CD4-positive, alpha-beta memory T cell (primary cell): ENCODE measurements around the gene SMIM36. TPM values are rescaled to one million over a fixed set of nuclear protein-coding genes. Genes with fewer than 3 reads are reported as not detected.

Experiments used
- CTCF ChIA-PET: fragments of 350-600 bp; sonication (Branson Sonifier 250); formaldehyde crosslinking; loops from one replicate; lab custom pipeline; 2021; ENCODE audit warnings: inconsistent platforms; ENCODE audit not compliant: partially characterized antibody; lab: Charles Lee
- POLR2A ChIA-PET: fragments of 350-600 bp; sonication (Branson Sonifier 250); formaldehyde crosslinking; loops from one replicate; lab custom pipeline; 2021; ENCODE audit not compliant: partially characterized antibody; lab: Charles Lee
- DNase-seq, 5 donors: peaks; one replicate each; pipeline versions ENCODE4 v3.0.0 to v3.0.0-alpha.2; 2020 to 2022; ENCODE audit warnings: mixed read lengths in 1 of 5
- H3K27ac ChIP-seq: one replicate; pipeline ENCODE4 v1.7.0; 2013; ENCODE audit warnings: low read depth, low read length
- H3K27me3 ChIP-seq: 2 replicates; pipeline ENCODE4 v1.7.0; 2013; ENCODE audit warnings: mild to moderate bottlenecking, low read length, moderate library complexity; ENCODE audit not compliant: insufficient read depth
- H3K36me3 ChIP-seq: 2 replicates; pipeline ENCODE4 v1.7.0; 2013; ENCODE audit warnings: mild to moderate bottlenecking, low read length, moderate library complexity; ENCODE audit not compliant: insufficient read depth
- H3K4me1 ChIP-seq: 2 replicates; pipeline ENCODE4 v1.7.0; 2013; ENCODE audit warnings: mild to moderate bottlenecking, low read length, moderate library complexity; ENCODE audit not compliant: insufficient read depth
- H3K4me3 ChIP-seq, 2 donors: one replicate each; pipeline ENCODE4 v1.7.0; 2013; ENCODE audit warnings: low read length in 2 of 2, mild to moderate bottlenecking in 1 of 2
- H3K9me3 ChIP-seq, 2 donors: one replicate each; pipeline ENCODE4 v1.7.0; 2013; ENCODE audit warnings: low read length in 2 of 2, control low read depth in 1 of 2; ENCODE audit not compliant: control insufficient read depth in 1 of 2
- H3K27ac Mint-ChIP-seq, 7 donors: one replicate each; pipeline ENCODE4 v1.8.0; 2020 to 2021; ENCODE audit warnings: mixed read lengths in 7 of 7, mild to moderate bottlenecking in 6 of 7, inconsistent platforms in 3 of 7, moderate library complexity in 3 of 7
- H3K27me3 Mint-ChIP-seq, 2 donors: one replicate each; pipeline ENCODE4 v1.8.0; 2020 to 2021; ENCODE audit warnings: mixed read lengths in 2 of 2
- H3K36me3 Mint-ChIP-seq, 2 donors: one replicate each; pipeline ENCODE4 v1.8.0; 2020 to 2021; ENCODE audit warnings: mixed read lengths in 2 of 2, inconsistent platforms in 1 of 2, mild to moderate bottlenecking in 1 of 2
- H3K4me1 Mint-ChIP-seq, 4 donors: one replicate each; pipeline ENCODE4 v1.8.0; 2020 to 2021; ENCODE audit warnings: mixed read lengths in 4 of 4, mild to moderate bottlenecking in 1 of 4
- H3K4me3 Mint-ChIP-seq, 8 donors: one replicate each; pipeline ENCODE4 v1.8.0; 2020 to 2021; ENCODE audit warnings: mixed read lengths in 8 of 8, mild to moderate bottlenecking in 7 of 8, moderate library complexity in 6 of 8, inconsistent platforms in 3 of 8
- H3K9me3 Mint-ChIP-seq, 8 donors: one replicate each; pipeline ENCODE4 v1.8.0; 2020 to 2021; ENCODE audit warnings: mixed read lengths in 8 of 8, mild to moderate bottlenecking in 5 of 8, inconsistent platforms in 3 of 8, moderate library complexity in 1 of 8
- intact Hi-C: fragments of 100-400 bp; cut with micrococcal nuclease; formaldehyde crosslinking; loops from one replicate; pipeline ENCODE4 v1.15.1; 2023
- polyA plus RNA-seq, 2 donors: library from polyadenylated mRNA; unstranded; fragments of 300-500 nt; fragmentation: Illumina TruSeq; gene quantifications; one replicate each; pipeline ENCODE4 v1.2.3, GENCODE V29; 2021
- total RNA-seq, 2 experiments: library from RNA; stranded (reverse); gene quantifications; one replicate each; pipeline ENCODE4 v1.2.3, GENCODE V29; 2021

SMIM36 gene
- total and polyA plus RNA-seq, 4 experiments from 2014 or later = not detected

DNA sequence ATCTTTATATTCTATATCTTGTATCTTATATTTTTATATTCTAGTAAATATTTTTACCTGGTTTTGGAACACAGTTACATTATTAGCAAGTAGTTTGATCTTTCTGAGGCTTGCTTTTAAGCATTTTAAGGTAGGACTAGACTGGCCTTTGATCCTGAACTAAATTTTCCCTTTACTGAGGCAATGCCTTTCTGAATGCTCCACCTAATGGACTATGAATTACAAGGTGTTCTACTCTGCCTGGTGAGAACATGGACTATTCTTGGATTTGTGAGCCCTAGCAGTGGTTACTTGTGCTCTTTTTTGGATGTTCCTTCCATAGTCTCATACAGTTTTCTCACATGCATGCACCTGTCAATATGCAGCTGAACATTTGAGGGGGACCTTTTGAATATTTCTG, 32.5 kb upstream of the SMIM36 start:
- Mint-ChIP-seq H3K36me3 (no peaks in the 10 kb centered on the region), H3K4me3 (no peak overlapping the region), H3K9me3 (peaks cover 0 to 9% (median 2%) of the 10 kb centered on the region in 8 donors), H3K27me3 (peaks cover 12 to 24% of the 10 kb centered on the region in 2 donors), H3K4me1 (peaks cover 0 to 1% (median 0%) of the 10 kb centered on the region in 4 donors), H3K27ac (no peak overlapping the region)
- Histone ChIP-seq H3K36me3 (no peaks in the 10 kb centered on the region), H3K27ac (no peak overlapping the region), H3K9me3 (no peaks in the 10 kb centered on the region), H3K27me3 (no peaks in the 10 kb centered on the region), H3K4me1 (no peaks in the 10 kb centered on the region), H3K4me3 (no peak overlapping the region)
- intact Hi-C loops = no loop called here
- ChIA-PET CTCF (interaction anchor here (1.7 kb wide), 1 partner anchor 58 kb away, joined by 4 read pairs; no protein-coding TSS in a partner anchor), POLR2A (no interaction called here)
- no peak for DNase-seq

DNA sequence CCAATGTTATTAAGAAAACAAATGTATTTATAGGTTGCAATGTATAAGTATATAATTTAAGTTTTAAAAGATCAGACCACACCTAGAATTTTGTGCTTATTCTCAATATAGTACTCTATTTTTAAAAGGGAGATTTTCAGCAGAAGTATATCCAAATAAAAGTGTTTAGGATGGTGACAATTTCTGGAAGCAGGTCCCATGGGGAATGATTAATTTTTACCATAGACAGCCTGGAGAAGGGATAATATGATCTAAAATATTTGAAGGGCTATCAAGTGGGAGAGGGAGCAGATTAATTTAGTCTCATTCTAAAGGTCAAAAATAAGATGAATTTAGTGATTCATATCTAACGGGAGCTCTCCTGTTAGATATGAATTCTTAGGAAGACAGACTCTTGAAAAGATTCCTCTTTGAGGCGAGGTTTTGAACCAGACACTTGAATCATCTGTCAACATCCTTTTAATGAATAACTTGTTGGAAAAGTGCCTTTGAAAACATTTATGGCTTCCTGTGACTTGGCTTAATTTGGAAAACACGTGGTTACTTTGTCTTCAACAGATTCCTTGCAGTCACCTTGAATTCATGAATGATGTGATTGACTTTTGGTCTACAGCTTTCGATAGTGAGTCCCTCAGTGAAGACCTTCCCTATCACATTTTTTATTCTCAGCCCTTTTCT, 29.3 kb upstream of the SMIM36 start:
- POLR2A ChIA-PET = no interaction called here
- no peaks in the 10 kb centered on the region for H3K27me3 ChIP-seq
- Mint-ChIP-seq H3K36me3 (no peaks in the 10 kb centered on the region), H3K9me3 (peaks cover 0 to 9% (median 1%) of the 10 kb centered on the region in 8 donors), H3K27me3 (peaks cover 8 to 19% of the 10 kb centered on the region in 2 donors), H3K4me1 (no peaks in the 10 kb centered on the region), H3K4me3 (no peak overlapping the region), H3K27ac (no peak overlapping the region)
- CTCF ChIA-PET = interaction anchor here (1.2 kb wide), 1 partner anchor 27 kb away, joined by 3 read pairs; no protein-coding TSS in a partner anchor
- no peaks in the 10 kb centered on the region for H3K4me1 ChIP-seq
- intact Hi-C loops = no loop called here
- no peaks in the 10 kb centered on the region for H3K36me3 ChIP-seq
- no peak overlapping the region for H3K4me3 ChIP-seq
- H3K27ac ChIP-seq = no peak overlapping the region
- no peak for DNase-seq
- no peaks in the 10 kb centered on the region for H3K9me3 ChIP-seq

DNA sequence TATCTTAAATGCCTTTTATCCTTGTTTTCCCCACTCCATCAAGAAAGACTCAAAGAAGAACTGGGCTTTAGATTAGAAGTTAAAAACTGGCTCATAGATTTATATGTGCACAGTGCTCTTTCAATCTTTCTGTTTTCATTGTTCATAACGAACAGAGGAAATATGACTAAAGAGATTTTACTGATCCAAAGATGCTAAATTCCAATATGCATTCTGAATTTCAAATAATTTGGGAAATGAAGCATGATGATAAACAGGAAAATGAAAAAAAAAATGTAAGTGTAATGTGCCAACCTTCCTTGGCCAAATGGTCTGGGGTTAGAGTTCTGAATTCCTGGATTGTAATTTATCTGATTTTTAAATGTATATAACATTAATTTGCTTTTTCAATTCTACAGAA, 25.0 kb upstream of the SMIM36 start:
- Histone ChIP-seq H3K27me3 (no peaks in the 10 kb centered on the region), H3K4me3 (no peak overlapping the region), H3K27ac (no peak overlapping the region), H3K9me3 (no peaks in the 10 kb centered on the region), H3K4me1 (no peaks in the 10 kb centered on the region), H3K36me3 (no peaks in the 10 kb centered on the region)
- peaks cover 5 to 8% of the 10 kb centered on the region in 2 donors for H3K27me3 Mint-ChIP-seq
- H3K9me3 Mint-ChIP-seq = no peaks in the 10 kb centered on the region
- CTCF ChIA-PET = interaction anchor here (0.6 kb wide), 1 partner anchor 199 kb away, joined by 3 read pairs; no protein-coding TSS in a partner anchor
- DNase-seq = no peak
- no peaks in the 10 kb centered on the region for H3K4me1 Mint-ChIP-seq
- POLR2A ChIA-PET = no interaction called here
- intact Hi-C loops = no loop called here
- H3K27ac Mint-ChIP-seq = no peak overlapping the region
- no peak overlapping the region for H3K4me3 Mint-ChIP-seq
- H3K36me3 Mint-ChIP-seq = no peaks in the 10 kb centered on the region

DNA sequence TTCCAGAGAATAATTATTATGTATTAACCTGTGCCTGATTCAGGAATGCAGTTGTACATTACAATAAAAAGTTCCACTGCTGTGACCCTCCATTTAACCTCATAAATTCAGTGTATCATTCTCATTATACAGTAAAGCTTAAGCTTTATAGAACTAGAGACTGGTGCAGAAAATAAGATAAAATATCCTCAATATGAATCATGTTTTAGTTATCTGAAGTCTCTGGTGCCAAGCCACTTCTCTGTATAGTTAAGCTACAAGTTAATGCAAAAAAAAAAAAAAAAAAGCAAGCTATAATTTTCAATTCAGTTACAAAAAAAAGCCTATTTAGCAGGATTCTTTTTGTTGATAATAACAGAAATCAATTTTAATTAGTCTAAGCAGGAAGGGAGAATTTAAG, 22.4 kb upstream of the SMIM36 start:
- CTCF ChIA-PET = interaction anchor here (0.9 to 2.2 kb wide), 9 partner anchors 10 to 202 kb away, joined by 3 to 18 read pairs (median 5); no protein-coding TSS in a partner anchor
- H3K4me3 Mint-ChIP-seq = no peak overlapping the region
- no peaks in the 10 kb centered on the region for H3K4me1 ChIP-seq
- H3K4me3 ChIP-seq = no peak overlapping the region
- DNase-seq = no peak
- H3K27me3 ChIP-seq = no peaks in the 10 kb centered on the region
- H3K27ac ChIP-seq = no peak overlapping the region
- POLR2A ChIA-PET = no interaction called here
- peaks cover 2 to 4% of the 10 kb centered on the region in 2 donors for H3K27me3 Mint-ChIP-seq
- no peaks in the 10 kb centered on the region for H3K4me1 Mint-ChIP-seq
- H3K9me3 Mint-ChIP-seq = no peaks in the 10 kb centered on the region
- H3K27ac Mint-ChIP-seq = no peak overlapping the region
- H3K36me3 Mint-ChIP-seq = no peaks in the 10 kb centered on the region
- no peaks in the 10 kb centered on the region for H3K36me3 ChIP-seq
- H3K9me3 ChIP-seq = no peaks in the 10 kb centered on the region
- intact Hi-C loops = no loop called here

DNA sequence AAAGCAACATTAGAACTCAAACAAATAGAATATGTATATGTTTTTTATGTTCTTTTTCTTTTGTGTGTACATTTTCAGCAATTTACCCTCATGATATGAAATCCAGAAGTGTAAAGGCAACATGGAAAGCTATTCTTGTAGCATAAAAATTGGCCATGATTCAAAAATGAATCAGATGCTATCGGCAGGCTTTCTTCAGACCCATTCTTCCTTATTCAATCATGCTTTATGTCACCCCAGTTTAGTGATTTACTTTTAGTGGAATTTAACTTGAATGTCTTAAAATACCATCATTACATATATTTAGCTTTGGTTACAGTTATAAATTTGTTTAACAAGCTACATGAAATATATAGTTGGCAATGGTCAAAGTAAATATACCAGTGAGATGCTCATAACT, 21.4 kb upstream of the SMIM36 start:
- Histone ChIP-seq H3K4me3 (no peak overlapping the region), H3K27me3 (no peaks in the 10 kb centered on the region), H3K4me1 (no peaks in the 10 kb centered on the region), H3K9me3 (no peaks in the 10 kb centered on the region), H3K27ac (no peak overlapping the region), H3K36me3 (no peaks in the 10 kb centered on the region)
- Mint-ChIP-seq H3K9me3 (no peaks in the 10 kb centered on the region), H3K36me3 (no peaks in the 10 kb centered on the region), H3K27me3 (peaks cover 2% of the 10 kb centered on the region in 2 donors), H3K4me3 (no peak overlapping the region), H3K27ac (no peak overlapping the region), H3K4me1 (no peaks in the 10 kb centered on the region)
- CTCF ChIA-PET = interaction anchor here (1.2 to 2.2 kb wide), 10 partner anchors 9 to 202 kb away, joined by 3 to 18 read pairs (median 5); partner anchors contain the start of gene SMIM36
- intact Hi-C loops = no loop called here
- no peak for DNase-seq
- POLR2A ChIA-PET = no interaction called here

DNA sequence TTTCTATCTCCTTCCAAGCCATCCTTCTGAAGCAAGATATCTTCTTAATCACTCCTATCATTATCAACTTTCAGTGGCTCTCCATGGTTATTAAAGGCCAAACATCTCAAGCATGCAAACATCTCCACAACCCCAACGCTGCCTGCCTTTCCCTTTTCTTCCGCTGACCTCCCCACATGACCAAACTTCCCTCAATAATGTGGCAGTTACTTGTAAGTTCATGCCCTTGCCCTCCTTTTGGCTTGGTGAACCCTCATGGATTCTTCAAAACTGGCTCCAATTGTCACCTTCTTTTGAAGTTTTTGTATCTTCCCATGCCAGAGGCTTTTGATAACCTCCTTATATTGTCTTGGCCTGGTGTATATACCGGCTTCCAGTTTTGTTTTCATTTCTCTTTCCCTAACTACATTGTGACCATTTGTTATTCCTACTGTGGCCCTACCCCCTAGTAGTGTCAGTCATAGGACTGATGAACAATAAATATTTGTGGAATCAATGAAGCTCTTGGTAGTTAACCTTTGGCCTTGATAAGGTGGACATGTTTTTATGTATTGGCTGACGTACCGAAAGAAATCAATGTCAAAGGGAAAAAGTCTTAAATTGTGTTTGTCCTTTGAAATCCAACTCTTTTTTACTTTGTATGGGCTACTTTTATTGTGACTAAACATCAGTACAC, 19.9 kb upstream of the SMIM36 start:
- Histone ChIP-seq H3K27me3 (no peaks in the 10 kb centered on the region), H3K4me3 (no peak overlapping the region), H3K9me3 (no peaks in the 10 kb centered on the region), H3K4me1 (no peaks in the 10 kb centered on the region), H3K36me3 (no peaks in the 10 kb centered on the region), H3K27ac (no peak overlapping the region)
- H3K4me3 Mint-ChIP-seq = no peak overlapping the region
- peaks cover 2 to 4% of the 10 kb centered on the region in 2 donors for H3K27me3 Mint-ChIP-seq
- intact Hi-C loops = no loop called here
- no peaks in the 10 kb centered on the region for H3K4me1 Mint-ChIP-seq
- H3K36me3 Mint-ChIP-seq = no peaks in the 10 kb centered on the region
- no peaks in the 10 kb centered on the region for H3K9me3 Mint-ChIP-seq
- H3K27ac Mint-ChIP-seq = no peak overlapping the region
- no peak for DNase-seq
- ChIA-PET CTCF (interaction anchor here (1.0 to 8.1 kb wide), 8 partner anchors 18 to 187 kb away, joined by 3 to 167 read pairs (median 4); partner anchors contain the start of gene SMIM36), POLR2A (no interaction called here)

DNA sequence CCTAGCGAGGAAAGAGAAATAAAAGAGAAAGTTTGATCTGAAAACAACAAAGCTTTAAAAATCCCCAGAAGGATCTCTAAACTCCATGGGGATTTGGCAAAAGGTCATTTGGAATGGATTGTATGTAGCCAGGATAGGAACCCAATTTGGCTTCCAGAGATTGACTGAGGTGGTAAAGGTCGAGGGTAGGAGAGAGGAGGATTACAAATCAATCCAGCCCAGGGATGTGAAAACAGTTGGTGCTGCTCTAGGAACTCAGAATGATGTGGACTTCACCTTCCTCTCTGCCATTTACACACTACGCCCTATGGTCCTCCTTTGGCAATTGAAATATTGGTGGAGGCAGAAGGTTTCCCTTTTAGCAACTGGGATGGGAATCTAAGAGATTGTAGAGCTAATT, 18.8 kb upstream of the SMIM36 start:
- Histone ChIP-seq H3K27me3 (no peaks in the 10 kb centered on the region), H3K9me3 (no peaks in the 10 kb centered on the region), H3K4me1 (no peaks in the 10 kb centered on the region), H3K27ac (no peak overlapping the region), H3K4me3 (no peak overlapping the region), H3K36me3 (no peaks in the 10 kb centered on the region)
- peaks cover under 1 to 6% of the 10 kb centered on the region in 2 donors for H3K27me3 Mint-ChIP-seq
- no peaks in the 10 kb centered on the region for H3K36me3 Mint-ChIP-seq
- ChIA-PET CTCF (interaction anchor here (0.7 to 8.1 kb wide), 8 partner anchors 16 to 205 kb away, joined by 3 to 167 read pairs (median 4); no protein-coding TSS in a partner anchor), POLR2A (no interaction called here)
- DNase-seq = no peak
- H3K4me1 Mint-ChIP-seq = no peaks in the 10 kb centered on the region
- intact Hi-C loops = no loop called here
- H3K27ac Mint-ChIP-seq = no peak overlapping the region
- no peak overlapping the region for H3K4me3 Mint-ChIP-seq
- H3K9me3 Mint-ChIP-seq = no peaks in the 10 kb centered on the region
